SK-N-SH treated with all-trans-retinoic acid at 6 μM for 48 hours (cell line): Measurements from ENCODE around the gene ALOX12B.

Experiments used
- ATAC-seq: fragments of 200-7000 bp; cut with Tn5 transposase; 3 replicates; pipeline ENCODE4 v1.9.1; 2020; ENCODE audit warnings: mild to moderate bottlenecking, moderate library complexity
- BACH2 ChIP-seq: fragments of 250-450 bp; sonication (Bioruptor Pico); IDR thresholded peaks from 2 replicates; pipeline ENCODE4 v1.9.0; 2021; ENCODE audit warnings: mild to moderate bottlenecking, borderline replicate concordance
- CREB5 ChIP-seq: fragments of 250-450 bp; sonication (Bioruptor Pico); IDR thresholded peaks from 2 replicates; pipeline ENCODE4 v1.5.1; 2020; ENCODE audit warnings: low read depth, mild to moderate bottlenecking, moderate library complexity
- CSDC2 ChIP-seq: fragments of 250-450 bp; sonication (Bioruptor Pico); IDR thresholded peaks from 2 replicates; pipeline ENCODE4 v1.5.0; 2020; ENCODE audit warnings: mild to moderate bottlenecking, moderate library complexity
- CSRNP3 ChIP-seq: fragments of 250-450 bp; sonication (Bioruptor Pico); IDR thresholded peaks from 2 replicates; pipeline ENCODE4 v1.5.1; 2021; ENCODE audit warnings: mild to moderate bottlenecking, moderate library complexity
- ESRRG ChIP-seq: fragments of 250-450 bp; sonication (Bioruptor Pico); IDR thresholded peaks from 2 replicates; pipeline ENCODE4 v1.6.1; 2021; ENCODE audit warnings: mild to moderate bottlenecking
- GLIS3 ChIP-seq: fragments of 250-450 bp; sonication (Bioruptor Pico); IDR thresholded peaks from 2 replicates; pipeline ENCODE4 v1.5.0; 2020; ENCODE audit warnings: mild to moderate bottlenecking, moderate library complexity
- ISL1 ChIP-seq: fragments of 250-450 bp; sonication (Bioruptor Pico); IDR thresholded peaks from 2 replicates; pipeline ENCODE4 v2.1.2; 2022; ENCODE audit warnings: mild to moderate bottlenecking, moderate library complexity
- OSR1 ChIP-seq: fragments of 250-450 bp; sonication (Bioruptor Pico); IDR thresholded peaks from 2 replicates; pipeline ENCODE4 v1.8.0; 2022; ENCODE audit warnings: moderate library complexity, mild to moderate bottlenecking, inconsistent platforms
- RARB ChIP-seq: fragments of 250-450 bp; sonication (Bioruptor Pico); IDR thresholded peaks from 2 replicates; pipeline ENCODE4 v1.8.0; 2021; ENCODE audit warnings: mild to moderate bottlenecking, moderate library complexity
- ZC3H10 ChIP-seq: fragments of 250-450 bp; sonication (Bioruptor Pico); IDR thresholded peaks from 2 replicates; pipeline ENCODE4 v1.5.1; 2021; ENCODE audit warnings: mild to moderate bottlenecking, moderate library complexity
- ZFP3 ChIP-seq: fragments of 250-450 bp; sonication (Bioruptor Pico); IDR thresholded peaks from 2 replicates; pipeline ENCODE4 v1.5.0; 2020; ENCODE audit warnings: mild to moderate bottlenecking, moderate library complexity
- ZFP30 ChIP-seq: fragments of 450-650 bp; formaldehyde crosslinking; IDR thresholded peaks from 2 replicates; pipeline ENCODE4 v1.5.0; 2022; ENCODE audit warnings: mild to moderate bottlenecking, moderate library complexity
- ZNF565 ChIP-seq: fragments of 450-650 bp; formaldehyde crosslinking; conservative IDR thresholded peaks from 2 replicates; pipeline ENCODE4 v1.5.0; 2020; ENCODE audit warnings: low read depth, mild to moderate bottlenecking, moderate library complexity
- ZNF70 ChIP-seq: fragments of 450-650 bp; formaldehyde crosslinking; IDR thresholded peaks from 2 replicates; pipeline ENCODE4 v1.5.0; 2020; ENCODE audit warnings: mild to moderate bottlenecking, moderate library complexity
- ZNF8 ChIP-seq: fragments of 450-650 bp; formaldehyde crosslinking; IDR thresholded peaks from 2 replicates; pipeline ENCODE4 v1.5.0; 2020; ENCODE audit warnings: mild to moderate bottlenecking, moderate library complexity
- TF ChIP-seq, protein P1 (sequence below): fragments of 250-450 bp; sonication (Bioruptor Pico); IDR thresholded peaks from 2 replicates; pipeline ENCODE4 v1.8.0; 2021; ENCODE audit warnings: low read depth, mild to moderate bottlenecking, moderate library complexity, borderline replicate concordance

The ALOX12B gene

DNA sequence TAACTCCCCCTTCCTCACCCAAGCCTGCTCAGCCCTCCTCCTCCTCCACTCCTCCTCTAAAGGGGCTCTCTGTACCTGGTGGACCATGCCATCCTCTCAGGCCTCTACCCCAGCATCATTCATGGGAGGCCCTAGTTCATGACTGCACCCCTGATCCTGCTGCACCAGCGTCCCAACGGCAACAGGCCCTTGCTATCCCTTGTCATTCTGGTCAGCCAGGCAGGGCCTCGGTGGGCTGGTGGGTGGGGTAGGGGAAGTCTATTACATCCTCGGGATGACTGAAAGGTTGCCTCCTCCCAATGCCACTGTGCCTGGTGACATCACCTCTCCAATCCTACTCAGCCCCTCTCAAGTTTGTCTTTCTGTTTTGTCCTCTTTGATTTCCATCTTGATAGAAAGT lies 19.7 kb downstream of the ALOX12B start (continued):
- TF ChIP-seq, protein P1, sequence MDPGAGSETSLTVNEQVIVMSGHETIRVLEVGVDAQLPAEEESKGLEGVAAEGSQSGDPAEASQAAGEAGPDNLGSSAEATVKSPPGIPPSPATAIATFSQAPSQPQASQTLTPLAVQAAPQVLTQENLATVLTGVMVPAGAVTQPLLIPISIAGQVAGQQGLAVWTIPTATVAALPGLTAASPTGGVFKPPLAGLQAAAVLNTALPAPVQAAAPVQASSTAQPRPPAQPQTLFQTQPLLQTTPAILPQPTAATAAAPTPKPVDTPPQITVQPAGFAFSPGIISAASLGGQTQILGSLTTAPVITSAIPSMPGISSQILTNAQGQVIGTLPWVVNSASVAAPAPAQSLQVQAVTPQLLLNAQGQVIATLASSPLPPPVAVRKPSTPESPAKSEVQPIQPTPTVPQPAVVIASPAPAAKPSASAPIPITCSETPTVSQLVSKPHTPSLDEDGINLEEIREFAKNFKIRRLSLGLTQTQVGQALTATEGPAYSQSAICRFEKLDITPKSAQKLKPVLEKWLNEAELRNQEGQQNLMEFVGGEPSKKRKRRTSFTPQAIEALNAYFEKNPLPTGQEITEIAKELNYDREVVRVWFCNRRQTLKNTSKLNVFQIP = no peak
- TF ChIP-seq ESRRG (CRISPR knock-in tag) (no peak), ZNF565 (CRISPR knock-in tag) (no peak), ZNF8 (CRISPR knock-in tag) (no peak), ZFP3 (CRISPR knock-in tag) (no peak), RARB (CRISPR knock-in tag) (no peak), BACH2 (no peak)

DNA sequence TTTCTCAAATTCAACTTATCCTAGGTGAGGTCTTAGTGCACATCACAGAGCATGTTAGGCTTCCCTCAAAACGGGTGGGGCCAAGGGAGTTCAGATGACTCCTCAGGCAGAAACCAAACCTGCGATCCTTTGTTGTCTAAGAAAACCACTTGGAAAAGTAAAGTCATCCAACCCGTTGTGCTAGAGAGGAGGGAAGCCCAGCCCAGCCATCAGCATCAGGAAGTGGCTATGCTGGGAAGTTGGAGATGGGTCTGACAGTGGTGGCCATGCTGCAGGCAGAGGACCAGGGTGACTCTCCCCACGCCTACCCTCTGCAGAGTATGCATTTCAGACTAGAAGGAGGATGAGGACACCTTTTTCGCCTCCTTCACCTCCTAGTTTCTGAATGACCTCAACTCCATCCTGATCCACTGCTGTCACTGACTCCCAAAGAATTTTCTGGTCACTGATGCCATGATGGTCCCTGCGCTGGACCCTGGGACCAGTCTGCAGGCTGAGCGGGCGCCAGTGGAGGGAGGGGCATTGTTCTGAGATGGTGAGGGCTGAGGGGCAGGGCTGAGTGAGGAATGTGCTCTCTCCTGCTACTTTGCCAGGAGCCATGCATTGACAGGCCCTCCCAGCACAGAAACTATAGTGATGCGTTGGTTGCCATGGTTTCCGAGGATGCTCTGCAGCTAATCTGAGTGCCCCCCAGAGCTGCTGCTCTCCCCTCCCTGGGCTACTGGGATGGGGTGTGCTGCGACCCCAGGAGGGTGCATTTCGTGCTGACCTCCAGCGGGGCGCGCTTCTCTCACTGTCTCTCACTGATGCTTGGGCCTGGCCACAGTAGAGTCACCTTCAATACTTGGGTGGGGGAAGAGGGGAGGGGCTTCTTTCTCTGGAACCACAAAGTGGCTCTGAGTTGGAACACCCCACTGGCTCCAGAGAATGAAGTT lies 20.4 kb downstream of the ALOX12B start:
- TF ChIP-seq ZC3H10 (CRISPR knock-in tag) (no peak), ZNF8 (CRISPR knock-in tag) (no peak), CREB5 (no peak), BACH2 (no peak), ISL1 (no peak)
- ATAC-seq = no peak

DNA sequence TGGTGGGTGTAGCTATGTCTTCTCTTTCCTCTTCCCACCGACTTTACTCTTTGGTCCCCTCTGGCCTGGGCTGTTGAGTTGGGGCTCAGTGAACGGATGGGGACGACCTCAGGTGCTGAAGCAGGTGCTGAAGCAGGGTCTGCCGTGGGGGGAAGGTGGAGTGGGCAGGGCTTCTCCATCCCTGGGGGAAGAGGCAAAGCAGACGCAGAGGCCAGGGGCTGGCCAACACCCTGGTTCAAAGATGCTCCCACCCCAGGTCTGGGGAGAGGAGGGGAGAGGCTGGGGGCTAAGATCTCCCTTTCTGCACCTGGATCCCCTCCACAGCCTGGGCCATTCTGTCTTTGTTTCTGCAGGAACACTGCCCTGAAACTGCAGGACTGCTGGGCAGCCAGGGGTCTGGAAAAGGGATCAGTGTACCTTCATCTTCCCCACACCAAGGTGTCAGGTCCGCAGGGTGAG lies 22.9 kb downstream of the ALOX12B start:
- ATAC-seq = no peak

DNA sequence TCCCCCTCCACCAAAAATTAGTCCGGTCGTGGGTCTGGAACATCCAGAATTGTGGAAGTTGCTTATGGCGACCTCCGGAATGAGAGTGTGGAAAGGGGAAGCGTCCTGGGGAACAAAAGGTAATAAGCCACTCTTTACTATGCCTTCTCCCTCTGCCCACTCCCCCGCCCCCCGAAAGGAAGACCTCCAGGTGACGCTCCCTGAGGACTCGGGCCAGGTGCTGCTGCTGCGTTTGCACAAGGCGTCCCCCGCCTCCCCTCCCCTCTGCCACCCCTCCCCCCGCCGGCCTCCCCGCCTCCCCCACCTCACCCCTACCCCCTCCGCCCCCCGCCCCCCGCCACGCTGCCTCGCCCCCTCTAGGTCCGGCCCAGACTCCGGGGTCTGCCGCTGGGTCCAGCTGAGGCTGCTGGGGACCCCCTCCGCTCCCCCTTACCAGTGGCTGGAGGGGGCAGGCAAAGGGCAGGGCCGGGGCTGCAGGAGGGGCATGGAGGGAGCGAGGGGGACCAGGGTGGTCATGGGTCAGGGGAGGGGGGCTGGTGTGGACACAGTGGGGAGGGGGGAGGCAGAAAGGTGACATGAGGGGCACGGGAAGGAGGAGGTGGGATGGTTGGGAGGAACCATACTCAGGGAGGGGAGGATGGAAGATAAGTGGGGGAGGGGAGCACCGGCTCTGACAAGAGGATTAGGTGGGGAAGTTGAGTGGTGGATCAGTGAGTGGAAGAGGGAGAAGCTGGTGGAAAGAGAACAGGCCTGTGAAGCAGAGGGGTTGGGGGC lies 23.6 kb downstream of the ALOX12B start:
- TF ChIP-seq CSDC2 = no peak
- TF ChIP-seq ESRRG (CRISPR knock-in tag) = no peak
- TF ChIP-seq BACH2 = no peak
- TF ChIP-seq, protein P1 = no peak
- TF ChIP-seq ZNF70 (CRISPR knock-in tag) = no peak
- TF ChIP-seq ZNF8 (CRISPR knock-in tag) = no peak
- TF ChIP-seq ZNF565 (CRISPR knock-in tag) = no peak
- no peak for TF ChIP-seq ZC3H10 (CRISPR knock-in tag)
- no peak for TF ChIP-seq GLIS3 (CRISPR knock-in tag)
- TF ChIP-seq ZFP3 (CRISPR knock-in tag) = no peak
- TF ChIP-seq ZFP30 (CRISPR knock-in tag) = no peak
- TF ChIP-seq CREB5 = no peak
- no peak for ATAC-seq

More for the DNA sequence above, 22.9 kb downstream of the ALOX12B start:
- TF ChIP-seq GLIS3 (CRISPR knock-in tag) = no peak
- TF ChIP-seq ZFP3 (CRISPR knock-in tag) = no peak
- TF ChIP-seq CSRNP3 (CRISPR knock-in tag) = no peak
- TF ChIP-seq CSDC2 = no peak
- no peak for TF ChIP-seq CREB5
- TF ChIP-seq ZFP30 (CRISPR knock-in tag) = no peak
- TF ChIP-seq OSR1 (CRISPR knock-in tag) = no peak
